Ecto neural progenitor cell (in vitro differentiated cells): ENCODE measurements around the gene PPP2R2C.

ENCODE experiments used
- DNase-seq: peaks from one replicate; pipeline ENCODE4 v3.0.0-alpha.2; 2018; ENCODE audit warnings: low spot score

PPP2R2C gene

DNA sequence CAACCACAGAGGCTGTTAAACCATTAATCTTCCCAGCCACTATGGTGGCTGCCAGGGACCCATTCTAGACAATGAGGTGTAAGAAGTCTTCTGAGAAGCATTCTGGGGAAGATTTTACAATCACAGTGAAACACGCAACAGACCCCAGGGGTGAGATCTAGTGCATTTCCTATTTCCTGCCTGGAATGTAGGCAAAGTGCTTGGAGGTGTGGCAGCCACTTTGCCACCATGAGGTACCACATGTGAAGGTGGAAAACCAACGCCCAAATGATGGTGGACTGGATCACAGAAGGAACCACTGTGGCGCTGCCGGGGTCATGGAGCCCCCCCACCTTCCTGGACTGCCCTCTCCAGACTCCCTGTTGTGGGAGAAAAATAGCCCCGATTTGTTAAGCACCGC lies 140.9 kb downstream of the PPP2R2C start:
- DNase-seq = no peak

DNA sequence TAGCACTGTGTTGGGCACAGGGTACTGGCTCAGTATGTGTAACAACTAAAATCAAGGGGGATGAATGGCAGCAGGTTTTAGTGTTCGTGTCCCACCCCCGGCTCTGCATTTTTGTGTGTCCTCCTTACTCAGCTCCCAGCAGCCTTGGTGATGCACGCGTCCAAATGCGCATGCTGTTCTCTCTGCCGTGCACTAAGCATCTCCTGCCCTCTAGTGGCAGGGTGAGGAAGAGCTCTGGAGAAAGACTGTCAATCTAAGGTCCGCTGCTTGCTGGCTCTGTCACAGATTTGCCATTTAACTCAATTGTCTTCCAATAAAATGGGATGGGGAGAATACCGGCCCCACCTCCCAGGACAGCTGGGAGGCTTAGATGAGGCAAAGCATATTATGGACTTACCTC lies 141.4 kb downstream of the PPP2R2C start:
- no peak for DNase-seq

DNA sequence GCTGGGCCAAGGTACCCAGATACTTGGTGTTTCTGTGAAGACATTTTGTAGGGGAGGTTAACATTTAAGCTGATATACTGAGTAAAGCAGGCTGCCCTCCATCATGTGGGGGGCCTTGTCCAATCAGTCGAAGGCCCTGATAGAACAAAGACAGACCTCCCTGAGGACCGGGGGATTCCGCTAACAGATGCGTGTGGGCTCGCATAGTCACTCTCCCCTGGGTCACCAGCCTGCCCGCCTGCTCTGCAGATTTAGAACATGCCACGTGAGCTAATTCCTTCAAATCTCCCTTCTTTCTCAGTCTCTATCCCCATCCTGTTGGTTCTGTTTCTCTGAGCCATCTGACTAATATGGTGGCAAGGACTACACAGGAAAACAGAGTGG lies 142.0 kb downstream of the PPP2R2C start:
- no peak for DNase-seq

DNA sequence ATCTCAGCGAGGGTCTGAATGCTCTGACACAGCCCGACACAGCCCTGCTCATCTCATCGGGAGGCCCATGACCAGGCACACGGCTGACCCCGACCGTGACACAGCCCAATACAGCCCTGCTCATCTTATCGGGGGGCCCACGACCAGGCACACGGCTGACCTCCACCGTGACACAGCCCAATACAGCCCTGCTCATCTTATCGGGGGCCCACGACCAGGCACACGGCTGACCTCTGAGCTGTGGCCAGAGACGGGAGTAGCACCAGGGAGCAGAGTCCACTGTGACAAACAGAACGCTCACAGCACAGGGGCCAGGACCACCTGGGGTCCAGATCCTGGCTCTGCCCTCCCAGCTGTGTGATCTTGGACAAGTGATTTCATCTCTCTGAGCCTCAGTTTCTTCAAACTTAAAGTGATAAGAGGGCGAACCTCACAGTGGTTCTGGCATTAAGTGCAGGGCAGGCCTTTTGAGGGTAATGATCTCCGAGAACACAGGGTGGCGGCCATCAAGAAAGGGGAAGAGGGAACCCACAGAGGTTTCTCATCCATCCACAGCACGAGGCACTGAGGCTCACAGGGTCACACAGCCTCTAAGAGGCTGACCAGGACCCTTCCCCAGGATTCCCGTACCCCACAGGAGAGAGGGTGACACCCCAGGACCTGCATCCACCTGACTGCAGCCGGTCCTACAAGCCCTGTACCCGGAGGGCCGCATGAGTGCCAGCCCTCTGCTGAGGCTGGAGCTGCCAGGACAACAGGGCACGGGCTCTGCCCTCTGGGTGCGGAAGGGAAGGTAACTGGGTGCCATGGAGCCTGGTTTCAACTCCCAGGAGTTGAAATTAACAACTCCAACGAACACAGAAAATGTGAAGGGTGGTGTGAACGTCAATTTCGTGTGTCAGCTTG lies 142.7 kb downstream of the PPP2R2C start:
- DNase-seq = no peak

DNA sequence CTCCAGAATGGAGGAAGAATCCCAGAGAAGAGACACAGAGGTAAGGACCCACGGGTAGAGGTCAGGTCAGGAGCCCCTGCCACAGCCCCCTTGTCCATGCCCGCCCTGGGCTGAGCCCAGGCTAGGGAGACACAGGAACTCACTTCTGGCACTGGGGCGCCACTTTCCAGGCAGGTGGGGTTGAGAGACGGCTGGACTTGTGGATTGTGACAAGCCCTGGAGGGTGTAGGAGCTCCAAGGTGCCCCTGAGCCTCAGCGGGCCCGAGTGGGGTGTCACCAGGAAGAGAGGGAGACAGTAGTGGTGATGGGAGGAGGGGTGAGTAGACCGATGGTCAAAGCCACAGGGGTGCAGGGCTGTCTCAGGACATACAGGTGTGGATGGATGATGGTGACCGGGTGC lies 143.9 kb downstream of the PPP2R2C start:
- no peak for DNase-seq

DNA sequence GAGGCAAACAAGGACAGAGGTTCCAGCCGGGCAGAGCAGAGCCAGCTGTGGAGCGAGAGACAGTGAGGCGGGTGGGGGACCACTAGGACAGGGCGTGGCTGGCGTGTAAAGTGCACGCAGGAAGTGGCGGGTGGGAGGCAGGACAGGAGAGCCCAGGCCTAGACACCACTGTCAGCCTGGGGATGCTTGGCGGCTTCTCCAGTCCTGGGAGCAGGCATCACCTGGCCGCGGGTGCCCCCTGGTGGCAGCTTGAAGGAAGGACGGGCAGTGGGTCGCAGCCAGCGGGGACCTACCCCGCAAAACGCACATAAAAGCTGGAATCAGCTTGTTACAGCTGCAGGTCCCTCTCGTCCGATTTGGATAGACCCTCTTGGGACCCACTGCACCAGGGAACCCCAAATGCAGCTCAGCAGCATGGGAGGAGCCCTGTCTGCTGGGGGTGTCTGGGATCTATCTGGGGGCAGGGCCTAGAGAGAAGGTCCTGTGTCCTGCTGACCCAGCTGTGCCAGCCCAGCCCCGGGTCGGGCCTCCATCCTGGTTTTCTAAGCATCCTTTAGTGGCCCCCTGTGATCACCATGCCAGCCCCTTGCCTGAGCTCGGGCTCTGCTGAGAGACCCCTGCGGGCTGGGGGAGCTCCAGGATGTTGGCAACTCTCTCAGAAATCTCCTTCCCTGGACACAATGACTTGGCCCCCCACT lies 145.0 kb downstream of the PPP2R2C start:
- peak; percentile 93 for DNase-seq

DNA sequence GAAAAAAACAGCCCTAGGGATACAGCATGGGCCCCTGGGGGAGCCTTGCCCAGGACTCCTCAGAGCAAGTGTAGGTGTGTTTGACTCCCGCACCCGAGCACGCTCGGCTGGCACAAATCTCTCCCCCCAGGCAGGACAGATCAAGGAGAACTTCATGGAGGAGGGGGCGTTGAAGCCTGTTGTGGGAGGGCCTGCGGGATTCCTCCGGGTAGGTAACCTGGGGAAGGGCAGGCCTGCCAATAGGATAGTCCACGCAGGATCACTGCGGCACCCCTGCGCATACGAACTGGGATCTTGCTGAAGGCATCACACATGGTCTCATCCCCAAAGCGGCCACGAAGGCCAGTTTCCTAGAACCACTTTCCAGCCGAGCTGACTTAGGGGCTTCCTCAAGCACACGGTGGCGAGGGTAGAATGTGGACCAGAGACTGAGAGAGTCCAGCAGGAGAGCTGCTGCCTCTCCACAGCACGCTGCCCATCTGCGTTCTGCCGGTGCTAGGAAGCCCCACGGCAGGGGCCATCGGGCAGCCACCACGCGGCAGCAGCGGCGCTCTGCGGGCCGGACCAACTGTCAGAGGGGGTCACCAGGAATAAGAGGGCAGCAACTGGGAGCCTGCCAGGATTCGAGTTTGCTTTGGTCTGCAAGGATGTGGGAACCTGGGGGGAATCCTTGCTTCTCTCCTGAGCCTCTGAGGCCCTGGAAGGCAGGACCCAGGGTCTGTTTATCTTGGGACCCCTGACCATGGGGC lies 145.9 kb downstream of the PPP2R2C start:
- no peak for DNase-seq

DNA sequence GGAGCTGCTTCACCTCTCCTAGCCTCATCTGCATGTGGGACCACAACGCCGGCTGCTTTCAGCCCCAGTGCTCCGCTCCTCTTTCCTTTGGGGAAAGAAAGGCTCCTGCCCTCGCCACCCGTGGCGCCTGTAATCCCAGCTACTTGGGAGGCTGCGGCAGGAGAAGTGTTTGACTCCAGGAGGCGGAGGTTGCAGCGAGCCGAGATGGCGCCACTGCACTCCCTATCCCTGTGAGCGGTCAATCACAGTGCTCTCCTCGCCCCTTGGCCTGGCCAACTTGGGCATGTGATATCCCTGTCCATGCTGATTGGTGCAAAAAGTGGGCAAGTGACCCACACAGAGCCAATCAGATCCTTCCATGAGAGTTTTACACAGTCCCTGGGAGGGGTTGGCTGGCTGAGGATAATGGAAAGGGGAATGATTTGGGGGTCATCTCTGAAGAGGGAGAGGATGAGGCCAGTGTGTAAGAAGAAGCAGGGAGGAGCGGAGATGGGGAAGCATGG lies 146.6 kb downstream of the PPP2R2C start:
- no peak for DNase-seq

DNA sequence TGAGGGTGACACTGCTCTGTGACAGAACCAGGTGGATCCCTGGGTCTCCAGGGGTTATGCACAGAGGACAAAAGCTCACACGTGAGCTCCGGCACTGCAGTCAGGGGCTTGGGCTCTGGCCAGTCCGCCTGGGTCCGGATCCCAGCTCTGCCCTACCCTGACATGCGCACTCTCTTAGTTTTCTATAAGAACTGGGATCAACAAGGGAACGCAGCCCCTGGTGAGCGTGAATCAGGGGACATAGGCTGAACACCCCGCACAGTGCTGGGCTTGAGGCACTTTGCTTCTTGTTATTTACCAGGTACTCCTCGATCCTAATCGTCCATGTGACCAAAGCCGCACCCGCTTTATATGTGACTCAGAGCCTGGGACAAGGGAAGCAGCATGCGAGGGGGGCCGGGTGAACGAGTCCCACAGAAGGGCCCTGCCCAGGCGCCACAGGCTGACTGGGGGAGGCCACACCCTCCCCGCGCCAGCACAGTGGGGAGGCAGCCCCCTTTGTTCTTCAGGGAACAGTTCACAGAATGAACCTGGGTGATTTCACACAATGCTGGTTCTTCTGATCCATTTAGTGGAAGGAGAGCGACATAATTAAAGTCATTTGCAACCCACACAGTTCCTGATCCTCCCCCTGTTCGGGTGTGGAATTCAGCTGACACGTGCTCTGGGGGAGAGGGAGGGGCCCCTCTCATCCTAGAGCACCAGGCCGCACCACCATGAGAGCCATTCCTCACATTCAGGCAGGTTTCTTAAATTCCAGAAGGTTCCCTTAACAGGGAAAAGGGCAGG lies 147.2 kb downstream of the PPP2R2C start:
- DNase-seq = no peak

DNA sequence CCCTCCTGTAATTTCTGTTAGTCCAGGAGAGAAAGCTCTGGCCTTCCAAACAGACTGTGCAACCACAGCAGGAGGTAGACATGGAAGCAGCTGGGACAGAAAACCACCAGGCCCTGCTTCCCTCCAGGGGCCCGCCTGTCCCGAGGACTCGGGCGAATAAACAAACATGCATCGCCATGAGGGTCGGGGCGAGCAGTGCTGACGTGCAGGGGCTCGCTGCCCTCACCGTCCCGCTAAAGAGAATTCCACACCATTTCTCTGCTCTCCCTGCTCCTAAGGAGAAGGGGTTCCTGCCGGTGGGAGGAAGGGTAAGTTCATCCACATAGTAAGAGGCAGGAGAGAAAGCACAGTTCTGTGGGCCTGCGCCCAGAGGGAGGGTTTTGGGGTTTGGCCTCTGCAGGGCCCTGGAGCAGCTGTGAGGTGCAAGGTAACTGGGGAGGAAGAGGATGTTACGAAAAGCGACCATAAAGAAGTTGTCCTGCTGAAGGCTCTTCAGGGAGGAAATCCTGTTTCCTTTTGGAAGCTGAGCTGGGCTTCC lies 147.9 kb downstream of the PPP2R2C start:
- no peak for DNase-seq

DNA sequence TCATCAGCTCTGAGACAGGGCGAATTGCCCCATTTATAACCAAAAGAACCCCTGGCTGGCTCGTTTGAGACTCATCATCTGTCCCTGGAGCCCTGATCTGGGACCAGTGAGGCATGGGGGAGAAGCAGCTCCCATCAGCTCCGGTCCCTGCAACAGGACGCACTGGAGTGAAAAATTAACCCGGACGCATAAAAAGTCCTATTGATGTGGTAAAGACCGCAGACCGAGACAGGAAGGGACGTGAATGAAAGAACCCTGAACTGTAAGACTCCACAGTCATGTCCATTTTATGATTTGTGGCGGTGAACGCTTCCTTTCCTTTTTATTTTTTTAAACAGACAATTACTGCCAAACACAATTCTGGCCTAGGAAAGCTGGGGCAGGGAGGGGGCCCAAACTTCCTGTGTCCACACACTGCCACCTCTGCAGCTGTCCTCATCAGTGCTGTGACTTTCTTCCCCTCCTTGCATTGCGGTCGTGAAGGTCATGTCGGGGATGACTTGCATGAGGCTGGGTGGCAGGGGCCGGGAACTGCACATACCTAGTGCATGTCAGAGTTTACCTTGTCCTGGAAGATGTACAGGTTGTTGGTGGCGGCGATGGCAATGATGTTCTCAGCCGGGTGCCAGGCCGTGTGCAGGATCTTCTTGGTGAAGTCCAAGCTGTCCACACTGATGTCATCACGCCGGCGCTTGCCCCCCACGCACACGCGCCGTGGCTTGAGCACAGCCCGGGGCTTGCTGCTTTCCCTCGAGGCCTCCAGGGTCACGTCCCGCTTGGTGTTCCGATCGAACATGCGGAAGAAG lies 149.4 kb downstream of the PPP2R2C start:
- no peak for DNase-seq

DNA sequence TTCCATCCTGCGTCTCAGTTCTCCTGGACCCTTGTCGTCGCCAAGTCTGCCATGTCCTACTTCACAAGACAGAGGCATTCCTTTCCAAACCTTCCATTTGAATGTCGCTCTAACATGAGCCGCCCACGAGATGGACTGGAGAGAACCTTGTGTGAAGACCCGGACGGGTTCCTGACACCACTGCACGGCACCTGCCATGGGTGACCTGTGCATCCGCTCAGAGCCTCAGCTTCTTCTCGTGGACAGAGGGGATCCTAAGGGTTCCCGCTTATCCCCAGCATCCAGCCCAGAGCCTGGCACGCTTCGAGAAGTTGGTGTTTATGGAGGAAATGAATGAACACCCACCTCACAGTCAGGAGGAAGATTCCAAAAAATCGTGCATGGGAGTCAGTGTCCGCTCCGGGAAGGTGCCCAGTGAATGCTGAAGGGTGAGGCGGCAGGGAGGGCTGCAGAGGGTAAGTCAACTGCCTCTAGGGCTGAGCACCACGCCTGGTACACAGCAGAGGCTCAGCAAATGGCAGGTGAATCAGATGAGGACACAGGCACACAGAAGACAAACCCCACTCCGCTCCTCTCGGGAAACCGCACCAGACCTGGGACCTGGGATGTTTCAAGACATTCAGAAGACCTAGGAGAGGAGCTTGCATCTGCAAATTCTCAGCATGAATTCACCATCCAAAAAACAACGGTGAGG lies 150.2 kb downstream of the PPP2R2C start:
- no peak for DNase-seq

DNA sequence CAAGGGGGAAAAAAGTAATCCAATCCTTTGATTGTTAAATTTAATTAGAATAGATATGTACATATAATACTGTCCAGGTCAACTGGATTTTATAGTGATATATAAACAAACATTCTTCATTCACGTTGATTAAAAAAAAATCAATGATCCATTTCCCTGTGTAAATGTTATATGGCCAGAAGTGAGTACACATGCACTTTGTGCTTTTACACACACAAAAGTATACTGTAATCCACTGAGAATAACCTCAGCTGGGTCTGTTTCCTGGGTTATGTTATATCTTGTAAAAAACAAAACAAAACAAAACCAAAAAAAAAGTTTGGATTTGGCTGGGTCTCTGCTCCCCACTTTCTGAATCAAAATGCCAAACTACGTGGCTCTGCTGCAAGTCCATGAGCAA lies 151.1 kb downstream of the PPP2R2C start:
- DNase-seq = no peak

DNA sequence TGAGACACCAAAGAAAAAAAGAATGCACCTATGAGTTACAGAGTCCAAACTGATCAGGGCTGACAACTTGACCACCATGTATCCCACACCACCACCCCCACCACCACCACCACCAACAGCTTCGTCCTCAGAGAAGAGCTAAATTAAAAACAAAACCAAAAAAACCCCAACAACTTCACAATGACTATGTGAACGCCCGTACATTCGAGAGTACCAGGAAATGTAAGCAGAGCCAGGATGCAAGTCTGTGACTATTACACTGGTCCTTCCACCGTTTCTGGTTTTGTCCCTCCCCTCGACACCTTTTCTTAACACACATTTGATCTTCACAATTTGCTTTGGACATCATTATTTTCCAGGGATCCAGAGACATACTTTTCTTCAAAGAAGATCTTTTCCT lies 151.8 kb downstream of the PPP2R2C start:
- no peak for DNase-seq

DNA sequence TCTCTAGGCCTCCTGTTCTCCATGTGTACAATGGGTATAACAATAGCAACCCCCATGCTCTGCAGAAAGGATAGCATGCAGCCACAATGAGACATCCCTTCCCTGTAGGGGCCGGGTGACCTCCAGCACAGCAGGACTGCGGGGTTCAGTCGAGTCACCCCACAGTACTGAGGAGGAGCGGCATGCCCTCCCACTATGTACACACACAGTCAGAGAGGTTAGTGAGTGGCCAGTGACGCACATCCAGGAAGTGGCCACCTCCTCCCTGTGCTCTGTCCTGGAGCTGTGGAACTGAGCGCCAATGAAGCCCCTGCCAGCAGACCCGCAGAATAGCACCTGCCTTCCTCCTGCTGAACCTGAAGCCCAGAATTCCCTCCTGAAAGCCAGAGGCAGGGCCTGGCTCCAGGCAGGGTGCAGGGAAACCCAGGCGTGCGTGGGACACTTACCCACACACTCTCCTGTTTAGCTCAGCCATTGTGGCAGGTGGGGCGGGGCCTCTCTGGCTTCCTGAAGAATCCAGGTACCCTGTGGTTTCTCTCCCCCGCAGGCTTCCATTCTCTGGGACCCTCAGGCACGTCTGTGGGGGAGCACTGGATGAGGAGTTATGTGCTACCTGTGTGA lies 152.8 kb downstream of the PPP2R2C start:
- DNase-seq = no peak

DNA sequence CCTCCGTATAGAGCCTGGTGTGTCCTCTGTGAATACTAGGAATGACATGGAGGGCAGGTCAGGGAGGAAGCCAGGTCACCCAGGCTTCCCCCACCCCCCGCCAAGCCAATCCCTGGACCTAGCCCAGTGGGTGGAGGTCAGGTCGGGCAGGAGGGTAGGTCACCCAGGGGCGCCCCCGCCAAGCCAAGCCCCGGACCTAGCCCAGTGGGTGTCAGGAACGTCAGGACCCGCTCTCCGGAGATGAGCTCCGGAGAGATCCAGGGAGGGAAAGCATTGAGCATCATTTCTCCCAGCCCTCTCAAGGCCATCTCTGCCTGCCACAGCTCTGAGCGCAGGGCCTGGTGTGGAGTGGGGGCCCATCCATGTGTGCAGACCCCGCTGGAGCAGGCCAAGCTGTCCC lies 154.2 kb downstream of the PPP2R2C start:
- no peak for DNase-seq

DNA sequence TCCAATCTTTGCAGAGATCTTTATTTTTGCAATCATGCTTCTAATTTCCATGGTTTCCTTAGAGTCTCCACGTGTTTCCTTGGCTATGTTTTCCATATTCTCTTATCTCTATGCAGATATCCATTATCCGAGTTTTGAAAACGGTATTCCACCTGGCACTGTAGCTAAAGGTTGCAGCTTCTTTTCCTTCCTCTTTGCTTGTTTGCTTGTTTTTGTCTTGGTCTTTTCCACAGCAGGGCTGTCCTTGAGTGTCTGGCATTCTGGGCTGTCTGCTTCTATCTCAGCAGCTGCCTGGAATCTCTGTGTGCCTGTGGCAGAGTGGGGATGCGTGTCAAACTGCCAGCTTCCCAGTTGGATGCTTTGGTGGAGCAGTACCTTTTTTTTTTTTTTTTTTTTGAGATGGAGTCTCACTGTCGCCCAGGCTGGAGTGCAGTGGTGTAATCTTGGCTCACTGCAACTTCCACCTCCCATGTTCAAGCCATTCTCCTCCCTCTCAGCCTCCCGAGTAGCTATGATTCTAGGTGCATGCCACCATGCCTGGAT lies 155.9 kb downstream of the PPP2R2C start:
- no peak for DNase-seq

DNA sequence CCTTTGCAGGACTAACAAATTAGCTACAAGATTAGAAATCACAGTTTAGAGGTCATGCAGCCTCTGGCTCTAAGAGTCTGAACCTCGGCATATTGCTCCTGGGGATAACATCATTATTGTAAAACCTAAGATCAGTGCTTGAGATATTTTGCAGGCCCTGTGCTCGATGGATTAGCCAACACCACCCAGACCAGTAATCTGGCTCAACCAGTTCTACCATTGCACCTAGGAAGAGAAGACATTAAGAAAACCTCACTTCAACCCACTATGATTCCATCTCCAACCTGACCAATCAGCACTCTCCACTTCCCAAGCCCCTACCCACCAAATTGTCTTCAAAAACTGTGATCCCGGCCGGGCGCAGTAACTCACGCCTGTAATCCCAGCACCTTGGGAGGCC lies 159.2 kb downstream of the PPP2R2C start:
- DNase-seq = no peak

DNA sequence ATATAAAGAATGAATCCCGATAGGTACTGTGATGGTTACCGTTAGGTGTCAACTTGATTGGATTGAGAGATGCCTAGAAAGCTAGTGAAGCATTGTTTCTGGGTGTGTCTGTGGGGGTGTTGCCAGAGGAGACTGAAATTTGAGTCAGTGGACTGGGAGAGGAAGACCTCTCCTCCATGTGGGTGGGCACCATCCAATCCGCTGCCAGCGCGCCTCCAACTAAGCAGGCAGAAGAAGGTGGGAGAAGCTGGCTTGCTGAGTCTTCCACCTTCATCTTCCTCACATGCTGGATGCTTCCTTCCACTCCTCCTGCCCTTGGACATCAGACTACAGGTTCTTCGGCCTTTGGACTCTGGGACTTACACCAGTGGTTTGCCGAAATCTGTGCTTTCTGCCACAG lies 162.6 kb downstream of the PPP2R2C start:
- DNase-seq = no peak
